SJSA1 (cell line): ENCODE measurements around the gene WDR72. TPM values are rescaled to one million over a fixed set of nuclear protein-coding genes. Genes with fewer than 3 reads are reported as not detected.
"Not testable (repeated sequence)": the region's sequence is repeated elsewhere in the genome, so short reads cannot be mapped to it uniquely, and the experiment has no call there.

ENCODE experiments used
- DNase-seq, 2 experiments: peaks; one replicate each; pipeline ENCODE4 v3.0.0-alpha.2; 2015 to 2020; ENCODE audit warnings: low spot score in 2 of 2, low read depth in 1 of 2
- H3K27ac ChIP-seq: fragments of 250-450 bp; sonication (Bioruptor Pico); 2 replicates; pipeline ENCODE4 v1.5.1; 2020; ENCODE audit warnings: mild to moderate bottlenecking, moderate library complexity
- H3K27me3 ChIP-seq: fragments of 250-450 bp; sonication (Bioruptor Pico); replicated peaks from 2 replicates; pipeline ENCODE4 v1.5.1; 2020; ENCODE audit warnings: mild to moderate bottlenecking, moderate library complexity
- H3K36me3 ChIP-seq: fragments of 250-450 bp; sonication (Bioruptor Pico); 2 replicates; pipeline ENCODE4 v1.5.1; 2020; ENCODE audit warnings: mild to moderate bottlenecking
- H3K4me1 ChIP-seq: fragments of 250-450 bp; sonication (Bioruptor Pico); replicated peaks from 2 replicates; pipeline ENCODE4 v1.6.1; 2021; ENCODE audit warnings: mild to moderate bottlenecking
- H3K4me3 ChIP-seq: fragments of 250-450 bp; sonication (Bioruptor Pico); 2 replicates; pipeline ENCODE4 v1.5.1; 2020; ENCODE audit warnings: mild to moderate bottlenecking
- H3K9me3 ChIP-seq: fragments of 250-450 bp; sonication (Bioruptor Pico); replicated peaks from 2 replicates; pipeline ENCODE4 v1.5.1; 2020; ENCODE audit warnings: mild to moderate bottlenecking
- total RNA-seq: library from RNA; depleted of rRNA; stranded (reverse); fragments of >200 nt; shearing (Covaris generic); gene quantifications from 2 replicates; pipeline ENCODE4 v1.2.3, GENCODE V29; 2014

The WDR72 gene
- total RNA-seq, 1 experiment from 2014 or later: not detected

DNA sequence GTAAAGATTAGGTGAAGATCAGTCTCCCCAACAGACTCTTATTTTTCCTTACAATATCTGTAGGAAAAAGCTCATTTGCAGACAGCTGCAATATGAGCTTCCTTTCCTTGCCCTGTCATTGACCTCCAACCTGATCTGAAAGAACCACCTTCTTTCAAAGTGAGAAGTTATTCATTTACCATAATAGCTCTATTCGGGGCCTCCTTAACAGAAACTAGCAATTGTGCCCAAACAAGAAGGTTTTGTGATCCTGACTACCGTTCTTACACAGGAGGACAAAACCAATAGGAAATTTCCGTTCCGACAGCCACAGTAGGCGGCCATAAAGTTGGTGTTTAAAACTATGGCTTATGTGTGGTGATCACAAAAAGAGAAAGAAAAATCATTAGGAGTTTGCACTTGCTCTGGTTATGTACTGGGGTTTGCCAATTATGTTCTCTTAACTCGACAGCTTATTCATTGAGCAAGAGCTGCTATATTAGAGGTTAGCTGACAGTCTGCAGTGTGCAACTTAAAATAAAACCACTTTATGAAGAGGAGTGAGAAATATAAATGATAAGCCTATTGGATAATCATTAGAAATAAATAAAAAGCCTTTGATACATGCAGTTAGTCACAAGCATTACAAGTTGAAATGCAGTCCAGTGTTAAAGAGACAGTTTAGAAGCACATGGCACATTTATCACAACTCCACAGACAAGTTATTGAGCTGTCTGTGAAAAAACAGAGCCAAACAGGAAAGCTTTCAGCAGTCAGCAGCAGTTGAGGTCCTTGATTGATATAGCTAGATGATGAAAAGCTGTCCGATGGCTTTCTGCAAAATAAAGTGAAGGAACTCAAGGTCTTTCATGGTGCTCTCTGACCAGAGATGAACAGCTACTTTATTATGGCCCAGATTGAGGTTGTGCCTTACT is 199.8 kb downstream of the WDR72 start:
- H3K9me3 ChIP-seq: no peaks in the 10 kb centered on the region
- DNase-seq: no peak
- no peaks in the 10 kb centered on the region for H3K27me3 ChIP-seq
- no peak overlapping the region for H3K4me3 ChIP-seq
- no peaks in the 10 kb centered on the region for H3K36me3 ChIP-seq
- H3K27ac ChIP-seq: no peak overlapping the region
- H3K4me1 ChIP-seq: no peaks in the 10 kb centered on the region

DNA sequence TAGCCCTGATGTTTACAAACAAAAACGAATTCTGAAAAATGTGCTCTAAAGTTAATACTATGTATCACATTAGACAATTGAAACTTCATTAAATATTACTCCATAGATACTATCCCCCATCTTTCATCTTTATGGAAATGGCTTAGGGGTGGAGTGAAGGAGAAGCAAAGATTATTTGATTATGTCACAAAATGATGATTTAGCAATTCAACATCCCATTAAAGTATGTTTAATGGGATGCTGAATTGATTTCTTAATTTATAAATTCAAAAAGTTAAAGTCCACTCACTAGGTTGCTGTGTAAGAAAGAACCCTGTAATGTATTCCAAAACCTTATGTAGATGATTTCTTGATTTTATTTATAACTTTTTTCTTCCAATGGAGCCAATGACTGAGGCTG is 201.1 kb downstream of the WDR72 start:
- no peak overlapping the region for H3K27ac ChIP-seq
- H3K9me3 ChIP-seq: no peaks in the 10 kb centered on the region
- no peaks in the 10 kb centered on the region for H3K36me3 ChIP-seq
- H3K4me3 ChIP-seq: no peak overlapping the region
- no peaks in the 10 kb centered on the region for H3K4me1 ChIP-seq
- DNase-seq: no peak
- no peaks in the 10 kb centered on the region for H3K27me3 ChIP-seq

DNA sequence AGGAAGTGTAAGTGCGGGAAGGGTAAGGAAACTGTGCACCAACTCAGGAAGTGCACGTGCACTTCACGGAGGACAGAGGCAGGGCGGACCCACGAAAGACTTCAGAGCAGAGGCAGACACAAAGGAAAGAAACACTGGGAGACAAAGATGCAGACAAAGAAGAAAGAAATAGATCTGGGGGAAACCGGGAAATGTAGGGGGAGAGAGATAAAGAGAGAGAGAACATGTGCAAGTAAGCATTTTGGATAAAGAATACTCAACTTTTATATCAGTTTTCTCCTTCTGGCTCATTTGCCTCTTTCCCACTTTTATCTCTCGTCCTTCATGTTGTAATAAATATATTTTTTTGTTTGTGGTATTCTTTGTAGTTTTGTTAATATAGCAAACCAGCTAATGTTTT is 204.2 kb downstream of the WDR72 start:
- Histone ChIP-seq H3K4me3 (no peak overlapping the region), H3K4me1 (no peaks in the 10 kb centered on the region), H3K9me3 (no peaks in the 10 kb centered on the region), H3K36me3 (no peaks in the 10 kb centered on the region), H3K27me3 (no peaks in the 10 kb centered on the region), H3K27ac (no peak overlapping the region)
- no peak for DNase-seq

DNA sequence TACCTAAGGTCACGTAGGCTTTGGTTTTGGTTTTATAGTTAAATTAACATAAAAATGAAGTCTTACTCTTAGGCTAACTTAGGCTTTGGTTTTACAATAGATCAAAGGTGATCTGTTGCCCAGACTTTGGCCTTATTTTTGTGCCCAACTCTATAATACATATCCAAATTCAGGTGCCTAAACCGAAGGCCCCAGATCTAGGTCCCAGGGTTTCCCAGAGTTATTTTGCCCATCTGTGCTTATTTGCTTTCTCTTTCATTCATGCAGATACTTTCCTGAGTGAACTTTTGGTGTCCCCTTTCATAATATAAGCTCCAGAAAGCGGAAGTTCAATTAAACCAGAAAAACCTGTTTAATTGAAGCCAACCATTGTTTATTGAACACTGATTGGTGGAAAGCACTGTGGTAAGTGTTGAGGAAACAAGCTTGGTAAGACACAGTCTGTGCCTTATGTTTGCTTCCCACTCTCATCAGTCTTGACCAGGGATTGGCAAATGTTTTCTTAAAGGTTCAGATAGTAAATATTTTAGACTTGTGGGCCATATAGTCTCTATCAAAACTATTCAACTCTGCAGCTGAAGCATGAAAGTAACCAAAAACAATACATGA is 209.7 kb downstream of the WDR72 start:
- Histone ChIP-seq H3K36me3 (no peaks in the 10 kb centered on the region), H3K27ac (no peak overlapping the region), H3K9me3 (no peaks in the 10 kb centered on the region), H3K27me3 (no peaks in the 10 kb centered on the region), H3K4me1 (no peaks in the 10 kb centered on the region), H3K4me3 (no peak overlapping the region)
- DNase-seq: no peak

DNA sequence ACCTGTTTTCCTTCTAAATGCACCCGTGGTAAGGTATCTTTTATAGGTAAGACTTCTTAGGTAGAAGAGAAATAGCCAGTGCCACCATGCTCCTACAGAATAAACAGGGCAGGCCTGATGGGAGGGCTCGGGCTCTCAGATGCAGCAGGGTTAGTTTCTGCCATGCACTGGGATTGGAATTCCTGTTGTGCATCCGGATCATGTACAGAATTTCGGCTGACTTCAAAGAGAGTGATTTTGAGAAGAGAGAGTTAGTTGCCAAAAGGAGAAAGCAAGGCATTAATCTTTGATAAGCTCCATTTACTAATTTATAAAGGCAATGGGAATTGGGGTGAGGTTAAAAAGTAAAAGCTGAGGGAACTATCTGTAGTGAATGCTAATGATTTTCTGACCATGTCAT is 211.2 kb downstream of the WDR72 start:
- H3K4me3 ChIP-seq: no peak overlapping the region
- no peak for DNase-seq

DNA sequence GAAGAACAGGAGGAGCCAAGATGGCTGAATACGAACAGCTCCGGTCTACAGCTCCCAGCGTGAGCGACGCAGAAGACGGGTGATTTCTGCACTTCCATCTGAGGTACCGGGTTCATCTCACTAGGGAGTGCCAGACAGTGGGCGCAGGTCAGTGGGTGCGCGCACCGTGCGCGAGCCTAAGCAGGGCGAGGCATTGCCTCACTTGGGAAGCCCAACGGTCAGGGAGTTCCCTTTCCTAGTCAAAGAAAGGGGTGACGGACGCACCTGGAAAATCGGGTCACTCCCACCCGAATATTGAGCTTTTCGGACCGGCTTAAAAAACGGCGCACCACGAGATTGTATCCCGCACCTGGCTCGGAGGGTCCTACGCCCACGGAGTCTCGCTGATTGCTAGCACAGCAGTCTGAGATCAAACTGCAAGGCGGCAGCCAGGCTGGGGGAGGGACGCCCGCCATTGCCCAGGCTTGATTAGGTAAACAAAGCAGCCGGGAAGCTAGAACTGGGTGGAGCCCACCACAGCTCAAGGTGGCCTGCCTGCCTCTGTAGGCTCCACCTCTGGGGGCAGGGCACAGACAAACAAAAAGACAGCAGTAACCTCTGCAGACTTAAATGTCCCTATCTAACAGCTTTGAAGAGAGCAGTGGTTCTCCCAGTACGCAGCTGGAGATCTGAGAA is 218.7 kb downstream of the WDR72 start:
- not testable (repeated sequence) for DNase-seq, H3K4me1 ChIP-seq, H3K36me3 ChIP-seq, H3K9me3 ChIP-seq, H3K27me3 ChIP-seq, H3K27ac ChIP-seq, H3K4me3 ChIP-seq

More for the DNA sequence above, 211.2 kb downstream of the WDR72 start:
- H3K4me1 ChIP-seq: no peaks in the 10 kb centered on the region
- no peaks in the 10 kb centered on the region for H3K36me3 ChIP-seq
- no peak overlapping the region for H3K27ac ChIP-seq
- H3K9me3 ChIP-seq: no peaks in the 10 kb centered on the region
- no peaks in the 10 kb centered on the region for H3K27me3 ChIP-seq

DNA sequence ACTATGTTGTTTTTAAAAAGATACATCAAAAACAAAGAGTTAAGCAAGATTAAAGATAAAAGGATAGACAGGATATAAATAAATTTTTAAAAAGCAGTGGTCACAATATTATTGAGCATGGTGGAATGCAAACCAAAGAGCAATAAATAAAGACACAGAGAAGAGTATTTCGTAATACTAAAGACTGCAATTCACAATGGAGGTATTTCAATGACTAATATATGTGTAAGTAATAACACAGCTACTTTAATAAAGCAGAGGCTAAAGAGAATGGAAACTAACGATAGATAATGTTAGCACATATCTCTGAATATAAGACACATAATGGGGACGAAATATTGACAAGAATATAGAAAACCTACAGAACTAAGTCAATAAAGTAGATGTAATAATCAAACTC is 219.6 kb downstream of the WDR72 start:
- no peak for DNase-seq
- Histone ChIP-seq H3K36me3 (no peaks in the 10 kb centered on the region), H3K4me1 (no peaks in the 10 kb centered on the region), H3K9me3 (no peaks in the 10 kb centered on the region), H3K4me3 (no peak overlapping the region), H3K27ac (no peak overlapping the region), H3K27me3 (no peaks in the 10 kb centered on the region)

DNA sequence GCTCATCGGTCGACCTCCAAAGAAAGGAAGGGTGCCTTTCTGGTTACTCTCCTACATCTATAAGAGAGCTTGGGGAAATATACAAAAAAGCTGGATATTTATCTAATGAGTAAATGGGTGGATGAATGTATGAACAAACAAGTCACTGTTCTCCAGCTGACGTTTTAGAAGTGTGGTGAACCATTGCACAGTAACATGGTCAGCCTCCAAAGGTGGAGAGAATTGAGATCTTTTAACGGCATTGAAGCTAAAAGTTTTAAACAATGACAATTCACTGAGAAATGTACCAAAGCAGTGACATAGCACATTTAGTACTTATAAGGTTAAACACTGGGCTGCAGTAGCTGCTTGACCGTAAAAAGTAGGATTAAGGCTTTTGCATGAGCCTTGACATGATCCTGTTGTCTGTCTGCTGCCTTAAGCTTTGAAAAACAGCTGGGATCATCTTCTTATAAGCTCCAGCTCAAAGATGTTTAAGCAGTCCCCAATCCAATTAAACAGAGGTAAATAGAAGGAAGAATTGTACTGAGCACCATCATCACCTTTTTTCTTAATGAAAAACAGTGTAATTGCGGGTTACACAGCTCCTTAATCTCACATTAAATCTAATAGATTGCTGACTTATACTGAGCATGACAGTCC is 222.9 kb downstream of the WDR72 start:
- H3K4me1 ChIP-seq: no peaks in the 10 kb centered on the region
- H3K36me3 ChIP-seq: no peaks in the 10 kb centered on the region
- H3K9me3 ChIP-seq: no peaks in the 10 kb centered on the region
- DNase-seq: peak in 1 of 2 experiments; percentile 6
- H3K27ac ChIP-seq: 0 out of 2 replicates have a peak overlapping the region, but pooled peaks have one; percentile 18
- H3K27me3 ChIP-seq: no peaks in the 10 kb centered on the region
- no peak overlapping the region for H3K4me3 ChIP-seq

DNA sequence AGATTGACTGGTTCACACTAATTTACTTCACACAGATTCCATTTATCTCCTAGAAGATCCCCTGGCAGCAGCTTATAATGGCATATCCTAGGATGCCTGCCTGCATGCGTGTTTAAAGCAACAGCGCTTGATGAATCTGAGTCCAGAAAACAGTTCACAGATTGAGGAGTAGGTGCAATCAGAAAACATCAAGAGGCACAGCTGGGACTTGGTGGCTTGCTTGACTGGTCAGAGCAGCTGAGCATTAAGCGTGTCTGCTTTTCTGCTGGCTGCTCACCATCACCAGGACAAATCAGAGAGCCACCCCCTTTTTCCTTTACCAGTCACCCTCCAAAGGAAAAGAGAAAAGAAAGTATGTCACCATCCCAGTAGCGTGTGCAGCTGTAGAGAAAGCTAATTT is 223.6 kb downstream of the WDR72 start:
- no peaks in the 10 kb centered on the region for H3K27me3 ChIP-seq
- DNase-seq: no peak
- H3K4me3 ChIP-seq: no peak overlapping the region
- no peaks in the 10 kb centered on the region for H3K36me3 ChIP-seq
- 0 out of 2 replicates have a peak overlapping the region, but pooled peaks have one; percentile 18 for H3K27ac ChIP-seq
- H3K9me3 ChIP-seq: no peaks in the 10 kb centered on the region; the same call in 1 of the 2 replicates
- no peaks in the 10 kb centered on the region for H3K4me1 ChIP-seq

DNA sequence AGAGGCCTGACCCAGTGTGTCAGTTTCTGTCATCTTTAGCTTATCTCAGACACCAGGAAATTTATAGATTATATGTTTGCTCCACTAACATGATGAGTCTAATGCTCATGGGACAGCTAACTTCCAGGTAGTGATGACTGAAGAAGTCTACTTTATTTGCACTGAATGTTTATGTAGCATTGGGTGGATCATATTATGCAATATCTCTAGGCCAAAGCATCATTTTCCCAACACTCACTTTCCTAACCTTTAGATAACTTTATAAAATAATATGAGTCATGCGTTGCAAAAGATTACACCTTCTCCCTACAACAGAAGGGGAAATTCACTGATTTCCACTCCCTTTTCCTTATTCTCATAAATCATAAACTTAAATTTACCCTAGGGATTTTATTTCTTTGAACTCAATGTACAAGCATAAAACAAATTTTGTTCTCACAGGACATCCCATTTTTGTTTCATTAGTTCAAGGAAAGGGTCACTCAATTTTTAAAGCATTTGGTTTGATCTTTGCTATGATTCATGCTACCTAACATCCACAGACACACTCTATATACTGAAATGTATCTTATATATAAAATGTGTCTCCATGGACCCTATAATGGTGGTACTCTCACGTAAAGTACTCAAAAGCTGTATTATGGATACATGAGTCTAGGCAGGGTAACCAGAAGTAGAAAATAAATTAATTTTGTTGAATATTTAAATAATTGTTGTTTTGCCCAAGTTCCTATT is 225.2 kb downstream of the WDR72 start:
- no peak for DNase-seq
- Histone ChIP-seq H3K27ac (no peak overlapping the region), H3K27me3 (no peaks in the 10 kb centered on the region), H3K36me3 (no peaks in the 10 kb centered on the region), H3K9me3 (no peaks in the 10 kb centered on the region; the same call in 1 of the 2 replicates), H3K4me3 (no peak overlapping the region), H3K4me1 (no peaks in the 10 kb centered on the region)

DNA sequence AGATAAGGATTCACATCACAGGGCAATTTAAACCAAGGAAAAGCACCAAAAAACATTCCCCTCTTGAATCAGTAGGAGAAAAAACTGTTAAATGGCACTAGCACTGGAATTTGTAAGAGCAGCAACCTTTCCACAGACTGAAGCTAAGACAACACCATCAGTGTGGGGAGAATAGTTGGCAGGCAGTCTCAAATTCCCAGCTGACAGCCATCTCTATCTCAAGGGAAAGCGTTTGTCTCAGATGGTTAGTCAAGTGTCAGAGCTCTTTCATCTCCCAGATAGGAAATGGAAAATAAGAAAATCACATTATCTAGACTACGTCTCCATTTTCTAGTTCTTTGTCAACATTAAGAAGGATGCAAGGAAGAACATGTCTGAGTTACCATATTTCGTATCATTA is 228.7 kb downstream of the WDR72 start:
- Histone ChIP-seq H3K4me3 (no peak overlapping the region), H3K9me3 (no peaks in the 10 kb centered on the region; the same call in 1 of the 2 replicates), H3K27ac (no peak overlapping the region), H3K36me3 (no peaks in the 10 kb centered on the region), H3K27me3 (no peaks in the 10 kb centered on the region), H3K4me1 (no peaks in the 10 kb centered on the region)
- DNase-seq: no peak

DNA sequence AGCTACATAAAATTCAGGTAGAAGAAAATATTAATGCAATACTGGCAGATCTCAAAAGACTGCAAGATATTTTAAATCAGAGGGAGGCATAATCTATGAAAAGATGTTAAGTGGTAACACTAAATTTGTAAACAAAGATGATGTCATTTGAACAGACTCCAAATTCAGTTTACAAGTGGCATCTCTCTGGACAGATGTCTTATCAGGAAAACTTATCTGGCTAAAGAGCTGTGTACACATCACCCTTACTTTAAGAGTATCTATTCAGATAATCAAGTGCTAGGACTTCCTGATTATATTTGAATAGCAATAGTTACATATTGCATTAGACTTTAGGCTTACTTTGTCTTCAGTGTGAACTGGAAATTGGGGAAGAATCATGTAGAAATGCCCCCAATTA is 231.5 kb downstream of the WDR72 start:
- H3K9me3 ChIP-seq: no peaks in the 10 kb centered on the region; the same call in 1 of the 2 replicates
- H3K4me3 ChIP-seq: no peak overlapping the region
- no peak for DNase-seq
- H3K4me1 ChIP-seq: no peaks in the 10 kb centered on the region
- no peaks in the 10 kb centered on the region for H3K36me3 ChIP-seq
- no peak overlapping the region for H3K27ac ChIP-seq
- H3K27me3 ChIP-seq: no peaks in the 10 kb centered on the region

DNA sequence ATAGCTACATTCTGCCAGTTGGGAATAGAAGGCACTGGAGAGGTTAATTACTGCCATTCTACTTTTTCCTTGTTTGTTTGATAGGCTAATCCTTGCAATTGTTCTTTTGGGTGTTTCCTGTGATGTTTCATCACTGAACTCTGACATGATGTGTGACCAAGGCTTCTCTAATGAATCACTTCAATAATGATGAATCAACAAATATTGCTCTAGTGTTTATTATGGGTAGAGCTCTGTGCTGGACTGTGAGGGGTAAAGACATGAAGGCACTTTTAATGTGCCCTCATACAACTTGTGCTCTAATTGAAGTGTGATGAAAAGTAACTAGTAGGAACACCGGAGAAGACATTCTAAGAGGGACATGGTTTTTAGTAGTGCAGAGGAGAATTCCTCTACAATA is 233.6 kb downstream of the WDR72 start:
- Histone ChIP-seq H3K27ac (no peak overlapping the region), H3K4me3 (no peak overlapping the region), H3K36me3 (no peaks in the 10 kb centered on the region), H3K9me3 (no peaks in the 10 kb centered on the region; the same call in 1 of the 2 replicates), H3K4me1 (no peaks in the 10 kb centered on the region), H3K27me3 (no peaks in the 10 kb centered on the region)
- no peak for DNase-seq
